Endothelial cell of umbilical vein (primary cell): ENCODE measurements around the gene SCGN.

Source experiments
- EZH2 ChIP-seq: IDR thresholded peaks from 2 replicates; pipeline ENCODE4 v1.6.1; 2012; ENCODE audit warnings: borderline replicate concordance, low read depth, mild to moderate bottlenecking, moderate library complexity, low read length, inconsistent platforms; ENCODE audit not compliant: severe bottlenecking
- FOS ChIP-seq: IDR thresholded peaks from 2 replicates; pipeline ENCODE4 v1.6.1; 2011; ENCODE audit warnings: mild to moderate bottlenecking, low read length, moderate library complexity, borderline replicate concordance; ENCODE audit not compliant: insufficient read depth
- GATA2 ChIP-seq: IDR thresholded peaks from 2 replicates; pipeline ENCODE4 v1.7.0; 2011; ENCODE audit warnings: low read depth, mild to moderate bottlenecking, moderate library complexity, mixed read lengths, low read length; ENCODE audit not compliant: insufficient read length, insufficient read depth
- JUN ChIP-seq: IDR thresholded peaks from 2 replicates; pipeline ENCODE4 v1.6.1; 2011; ENCODE audit warnings: borderline replicate concordance, low read depth; ENCODE audit not compliant: insufficient read length, insufficient read depth
- MYC ChIP-seq: IDR thresholded peaks from one replicate; pipeline ENCODE4 v1.6.1; 2011; ENCODE audit warnings: mild to moderate bottlenecking, low read depth, low read length
- POLR2A ChIP-seq: IDR thresholded peaks from 2 replicates; pipeline ENCODE4 v1.6.1; 2012; ENCODE audit warnings: low read depth, mild to moderate bottlenecking, control low read depth, low read length
- POLR2AphosphoS5 ChIP-seq: IDR thresholded peaks from 2 replicates; pipeline ENCODE4 v1.6.1; 2012; ENCODE audit warnings: low read depth, mild to moderate bottlenecking, control low read depth, low read length, moderate library complexity; ENCODE audit not compliant: insufficient read depth
- TF ChIP-seq, protein P1 (sequence below), 2 donors: IDR thresholded peaks; 1 replicate in 1 of 2; 2 replicates in 1 of 2; pipeline ENCODE4 v1.5.1; 2011; ENCODE audit warnings: low read length in 2 of 2, mild to moderate bottlenecking in 2 of 2, moderate library complexity in 2 of 2, control low read depth in 1 of 2, inconsistent platforms in 1 of 2, low read depth in 1 of 2; ENCODE audit not compliant: insufficient read depth in 1 of 2; ENCODE audit errors: extremely low read depth in 1 of 2
- TF ChIP-seq, protein P2 (sequence below): IDR thresholded peaks from 2 replicates; pipeline ENCODE4 v1.6.1; 2011; ENCODE audit not compliant: insufficient read depth, insufficient read length

DNA sequence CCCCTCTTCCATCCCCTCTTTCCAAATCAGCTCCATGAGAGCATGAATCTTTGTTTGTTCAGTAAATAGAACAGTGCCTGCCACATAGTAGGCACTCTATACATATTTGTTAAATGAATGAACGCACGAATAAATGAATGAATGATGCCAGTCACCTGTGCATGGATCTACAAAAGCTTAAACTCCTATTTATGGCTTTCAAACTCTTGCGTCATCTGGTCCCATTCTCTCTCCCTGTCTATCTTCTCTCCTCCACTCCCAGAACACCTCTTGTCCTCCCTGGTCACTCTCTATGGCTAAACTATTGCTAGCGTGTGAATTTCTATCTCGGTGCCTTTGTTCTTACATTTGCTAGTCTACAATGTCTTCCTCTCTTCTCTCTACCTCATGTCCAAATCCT, 24.8 kb downstream of the SCGN start:
- TF ChIP-seq, protein P1, sequence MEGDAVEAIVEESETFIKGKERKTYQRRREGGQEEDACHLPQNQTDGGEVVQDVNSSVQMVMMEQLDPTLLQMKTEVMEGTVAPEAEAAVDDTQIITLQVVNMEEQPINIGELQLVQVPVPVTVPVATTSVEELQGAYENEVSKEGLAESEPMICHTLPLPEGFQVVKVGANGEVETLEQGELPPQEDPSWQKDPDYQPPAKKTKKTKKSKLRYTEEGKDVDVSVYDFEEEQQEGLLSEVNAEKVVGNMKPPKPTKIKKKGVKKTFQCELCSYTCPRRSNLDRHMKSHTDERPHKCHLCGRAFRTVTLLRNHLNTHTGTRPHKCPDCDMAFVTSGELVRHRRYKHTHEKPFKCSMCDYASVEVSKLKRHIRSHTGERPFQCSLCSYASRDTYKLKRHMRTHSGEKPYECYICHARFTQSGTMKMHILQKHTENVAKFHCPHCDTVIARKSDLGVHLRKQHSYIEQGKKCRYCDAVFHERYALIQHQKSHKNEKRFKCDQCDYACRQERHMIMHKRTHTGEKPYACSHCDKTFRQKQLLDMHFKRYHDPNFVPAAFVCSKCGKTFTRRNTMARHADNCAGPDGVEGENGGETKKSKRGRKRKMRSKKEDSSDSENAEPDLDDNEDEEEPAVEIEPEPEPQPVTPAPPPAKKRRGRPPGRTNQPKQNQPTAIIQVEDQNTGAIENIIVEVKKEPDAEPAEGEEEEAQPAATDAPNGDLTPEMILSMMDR (IDR thresholded peaks at IDR 0.05; ENCODE audit: extremely low read depth in 1 of 2, insufficient read depth in 1 of 2, low read depth in 1 of 2, low read length in 2 of 2): no peak
- TF ChIP-seq, protein P2, sequence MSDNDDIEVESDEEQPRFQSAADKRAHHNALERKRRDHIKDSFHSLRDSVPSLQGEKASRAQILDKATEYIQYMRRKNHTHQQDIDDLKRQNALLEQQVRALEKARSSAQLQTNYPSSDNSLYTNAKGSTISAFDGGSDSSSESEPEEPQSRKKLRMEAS: no peak
- TF ChIP-seq POLR2A (no peak), POLR2AphosphoS5 (no peak), EZH2 (no peak), MYC (no peak), FOS (no peak), GATA2 (no peak), JUN (no peak)
